ENCODE measurements around the gene GPT2.
A peak's percentile ranks its signal among the peaks of the same experiment; 100 is the strongest.

DNA sequence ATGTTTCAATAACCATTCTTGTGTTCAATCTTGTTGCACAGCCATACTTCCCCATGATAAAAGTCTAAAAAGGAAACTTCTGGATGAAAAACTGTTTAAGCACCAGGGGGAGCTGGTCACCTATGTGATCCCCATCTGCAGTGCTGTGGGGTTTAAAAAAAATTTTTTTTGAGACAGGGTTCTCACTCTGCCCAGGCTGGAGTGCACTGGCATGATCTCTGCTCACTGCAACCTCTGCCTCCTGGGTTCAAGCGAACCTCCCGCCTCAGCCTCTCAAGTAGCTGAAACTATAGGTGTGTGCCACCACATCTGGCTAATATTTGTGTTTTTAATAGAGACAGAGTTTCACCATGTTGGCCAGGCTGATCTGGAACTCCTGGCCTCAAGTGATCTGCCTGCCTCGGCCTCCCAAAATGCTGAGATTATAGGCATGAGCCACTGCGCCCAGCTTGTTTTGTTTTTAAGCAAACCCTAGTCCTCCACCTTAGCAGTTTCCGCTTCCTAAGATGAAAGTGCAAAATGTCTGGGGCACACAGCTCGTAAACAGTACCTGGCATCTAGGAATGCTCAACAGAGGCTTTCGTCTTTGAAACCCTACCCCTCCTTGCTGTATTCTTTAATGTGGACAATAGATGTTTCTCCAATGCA, 63.9 kb downstream of the GPT2 start:
- TF ChIP-seq, protein P1, sequence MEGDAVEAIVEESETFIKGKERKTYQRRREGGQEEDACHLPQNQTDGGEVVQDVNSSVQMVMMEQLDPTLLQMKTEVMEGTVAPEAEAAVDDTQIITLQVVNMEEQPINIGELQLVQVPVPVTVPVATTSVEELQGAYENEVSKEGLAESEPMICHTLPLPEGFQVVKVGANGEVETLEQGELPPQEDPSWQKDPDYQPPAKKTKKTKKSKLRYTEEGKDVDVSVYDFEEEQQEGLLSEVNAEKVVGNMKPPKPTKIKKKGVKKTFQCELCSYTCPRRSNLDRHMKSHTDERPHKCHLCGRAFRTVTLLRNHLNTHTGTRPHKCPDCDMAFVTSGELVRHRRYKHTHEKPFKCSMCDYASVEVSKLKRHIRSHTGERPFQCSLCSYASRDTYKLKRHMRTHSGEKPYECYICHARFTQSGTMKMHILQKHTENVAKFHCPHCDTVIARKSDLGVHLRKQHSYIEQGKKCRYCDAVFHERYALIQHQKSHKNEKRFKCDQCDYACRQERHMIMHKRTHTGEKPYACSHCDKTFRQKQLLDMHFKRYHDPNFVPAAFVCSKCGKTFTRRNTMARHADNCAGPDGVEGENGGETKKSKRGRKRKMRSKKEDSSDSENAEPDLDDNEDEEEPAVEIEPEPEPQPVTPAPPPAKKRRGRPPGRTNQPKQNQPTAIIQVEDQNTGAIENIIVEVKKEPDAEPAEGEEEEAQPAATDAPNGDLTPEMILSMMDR (IDR thresholded peaks at IDR 0.05; ENCODE audit: poor library complexity) = peak; percentile 74
- TF ChIP-seq EZH2phosphoT487 (IDR thresholded peaks at IDR 0.05; ENCODE audit: low read depth, severe bottlenecking, unreplicated experiment) = no peak

All from hepatocyte (in vitro differentiated cells).